GM18505 (cell line): ENCODE results near the gene DIS3L2.

Experiments
- ATAC-seq: cut with Tn5 transposase; IDR thresholded peaks from one replicate; pipeline ENCODE4 v1.9.1; 2021; ENCODE audit not compliant: unreplicated experiment
- POLR2A ChIP-seq: IDR thresholded peaks from 4 replicates; pipeline ENCODE4 v1.6.1; 2011; ENCODE audit warnings: borderline replicate concordance; ENCODE audit not compliant: insufficient read depth, insufficient read length; ENCODE audit errors: extremely low read depth

Gene DIS3L2

DNA sequence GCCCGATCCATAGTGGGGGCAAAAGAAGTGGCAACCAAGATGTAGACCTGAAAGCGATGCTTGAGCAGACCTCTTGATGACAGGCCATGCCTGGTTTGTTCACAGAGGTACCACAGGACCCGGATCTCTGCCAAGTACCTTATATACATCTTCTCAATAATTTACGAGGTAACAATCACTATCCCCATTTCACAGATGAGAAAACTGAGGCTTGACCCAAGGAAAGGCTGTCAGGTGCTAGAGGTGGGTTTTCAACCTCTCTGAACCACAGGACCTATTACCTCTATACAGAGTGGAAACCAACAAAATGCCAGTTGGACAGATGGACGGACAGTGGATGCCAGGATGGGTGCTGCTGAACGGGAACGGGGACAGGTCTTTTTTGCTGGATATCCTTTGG is 13.8 kb upstream of the DIS3L2 start:
- no peak for ATAC-seq
- no peak for TF ChIP-seq POLR2A

DNA sequence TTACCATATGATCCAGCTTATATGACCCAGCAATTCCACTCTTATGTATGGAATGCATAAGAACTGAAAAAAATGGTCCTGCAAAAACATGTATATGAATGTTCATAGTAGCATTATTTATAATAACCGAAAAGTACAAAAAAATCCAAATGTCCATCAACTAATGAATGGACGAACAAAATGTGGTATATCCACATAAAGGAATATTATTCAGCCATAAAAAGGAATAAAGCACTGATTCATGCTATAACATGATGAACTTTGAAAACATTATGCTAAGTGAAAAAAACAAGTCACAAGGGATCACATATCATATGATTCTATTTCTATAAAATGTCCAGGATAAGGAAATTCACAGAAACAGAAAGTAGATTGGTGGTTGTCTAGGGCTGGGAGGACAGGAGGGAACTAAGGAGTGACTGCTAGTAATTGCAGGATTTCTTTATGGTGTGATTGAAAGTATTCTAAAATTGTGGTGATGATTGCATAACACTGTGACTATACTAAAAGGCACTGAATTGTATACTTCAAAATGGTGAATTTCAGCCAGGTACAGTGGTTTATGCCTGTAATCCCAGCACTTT is 10.0 kb upstream of the DIS3L2 start:
- TF ChIP-seq POLR2A: no peak
- no peak for ATAC-seq

DNA sequence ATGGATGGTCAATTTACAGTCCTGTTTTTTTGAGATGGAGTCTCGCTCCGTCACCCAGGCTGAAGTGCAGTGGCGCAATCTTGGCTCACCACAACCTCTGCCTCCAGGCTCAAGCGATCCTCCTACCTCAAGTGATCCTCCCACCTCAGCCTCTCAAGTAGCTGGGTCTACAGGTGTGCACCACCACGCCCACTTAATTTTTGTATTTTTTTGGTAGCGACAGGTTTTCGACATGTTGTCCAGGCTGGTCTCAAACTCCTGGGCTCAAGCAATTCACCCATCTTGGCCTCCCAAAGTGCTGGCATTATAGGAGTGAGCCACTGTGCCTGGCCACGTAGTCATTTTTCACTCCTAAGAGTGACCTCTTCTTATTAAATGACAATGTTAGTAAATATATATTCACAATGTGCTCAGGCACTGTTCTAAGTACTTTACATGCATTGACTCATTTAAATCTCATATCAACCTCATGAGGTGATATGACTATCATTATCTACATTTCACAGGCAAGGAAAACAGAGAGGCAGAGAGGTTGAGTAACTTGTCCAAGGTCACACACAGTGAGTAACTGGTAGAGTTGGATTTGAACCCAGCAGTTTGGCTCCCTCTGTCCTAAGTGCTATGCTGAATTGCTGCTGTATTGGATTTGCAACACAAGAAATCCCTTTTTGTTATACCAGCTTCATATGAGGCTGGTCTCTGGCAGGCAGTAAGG is 5.6 kb upstream of the DIS3L2 start:
- ATAC-seq: no peak
- no peak for TF ChIP-seq POLR2A

DNA sequence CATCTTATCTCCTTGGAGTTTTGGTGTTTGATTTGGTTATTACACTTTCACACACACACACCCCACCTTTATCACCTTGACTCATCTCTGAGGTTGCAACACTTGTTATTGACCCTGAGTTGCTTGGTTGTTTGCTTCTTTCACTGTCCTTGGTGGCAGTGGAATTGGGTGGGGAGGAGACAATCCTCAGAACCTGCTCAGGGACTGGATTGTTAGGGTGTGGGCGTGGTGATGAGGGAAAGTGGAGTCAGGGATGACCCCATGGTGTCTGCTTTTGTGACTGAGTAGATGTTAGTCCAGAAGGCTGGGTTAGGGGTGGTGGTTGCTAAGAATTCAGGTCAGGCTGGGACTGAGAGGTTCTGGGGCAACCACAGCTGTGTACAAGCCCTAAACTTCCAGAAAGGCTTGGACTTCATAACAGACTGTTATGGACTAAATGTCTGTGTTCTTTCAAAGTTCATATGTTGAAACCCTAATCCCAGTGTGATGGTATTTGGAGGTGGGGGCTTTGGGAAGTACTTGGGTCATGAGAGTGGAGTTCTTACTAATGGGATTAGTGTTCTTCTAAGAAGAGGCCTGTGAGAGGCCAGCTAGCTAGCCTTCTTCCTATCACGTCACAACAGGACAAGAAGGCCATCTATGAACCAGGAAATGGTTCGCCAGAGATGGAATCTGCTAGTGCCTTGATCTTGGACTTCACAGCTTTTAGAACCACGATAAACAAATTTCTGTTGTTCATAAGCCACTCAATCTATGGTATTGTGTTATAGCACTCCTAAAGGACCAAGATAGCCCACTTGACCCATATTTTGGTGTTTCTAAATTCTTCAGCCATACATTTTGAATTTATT is 3.4 kb upstream of the DIS3L2 start:
- no peak for TF ChIP-seq POLR2A
- ATAC-seq: no peak

DNA sequence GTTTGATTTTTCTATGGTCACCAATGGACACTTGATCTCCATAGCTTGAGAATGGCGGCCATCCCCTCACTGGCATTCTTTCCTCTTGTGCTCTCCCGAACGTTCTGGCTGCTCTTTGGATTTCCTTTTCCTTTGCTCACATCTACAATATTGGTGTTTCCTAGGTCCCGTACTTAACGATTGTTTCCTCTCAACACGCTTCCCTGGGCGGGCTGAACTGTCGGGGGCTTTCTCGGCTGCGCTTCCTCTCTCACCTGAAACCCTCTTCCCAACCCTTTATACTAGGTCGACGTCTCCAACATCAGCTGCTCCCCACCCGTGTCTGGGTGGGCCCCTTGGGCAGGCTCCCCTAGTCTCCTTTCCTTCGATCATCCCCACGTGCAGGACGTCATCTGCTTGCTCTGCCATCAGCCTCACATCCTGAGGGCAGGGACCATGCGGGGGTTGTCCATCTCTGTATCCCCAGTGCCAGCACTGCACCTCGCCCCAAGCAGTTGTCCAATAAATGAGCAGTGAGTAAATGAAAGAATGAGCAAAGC is 634 bp upstream of the DIS3L2 start:
- TF ChIP-seq POLR2A: no peak
- ATAC-seq: peak; percentile 34

DNA sequence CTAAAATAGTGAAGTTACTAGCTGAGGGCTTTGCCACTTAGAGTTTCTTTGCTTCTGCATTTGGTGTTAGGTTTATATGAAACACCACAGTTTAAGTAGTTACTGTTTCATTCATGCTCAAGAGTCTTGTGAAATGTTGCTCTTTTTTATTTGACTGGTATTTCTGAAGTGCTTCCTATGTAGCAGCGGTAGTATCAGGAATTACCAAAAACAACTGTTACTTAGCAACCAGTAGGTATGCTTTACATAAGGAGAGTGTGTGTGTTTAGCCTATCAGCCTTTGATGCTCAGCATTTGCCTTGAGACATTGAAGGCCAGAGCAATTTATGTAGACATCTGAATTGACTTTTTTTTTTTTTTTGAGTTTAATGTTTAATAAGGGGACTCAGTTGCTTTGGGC is 3.6 kb downstream of the DIS3L2 start:
- ATAC-seq: no peak
- TF ChIP-seq POLR2A: no peak

DNA sequence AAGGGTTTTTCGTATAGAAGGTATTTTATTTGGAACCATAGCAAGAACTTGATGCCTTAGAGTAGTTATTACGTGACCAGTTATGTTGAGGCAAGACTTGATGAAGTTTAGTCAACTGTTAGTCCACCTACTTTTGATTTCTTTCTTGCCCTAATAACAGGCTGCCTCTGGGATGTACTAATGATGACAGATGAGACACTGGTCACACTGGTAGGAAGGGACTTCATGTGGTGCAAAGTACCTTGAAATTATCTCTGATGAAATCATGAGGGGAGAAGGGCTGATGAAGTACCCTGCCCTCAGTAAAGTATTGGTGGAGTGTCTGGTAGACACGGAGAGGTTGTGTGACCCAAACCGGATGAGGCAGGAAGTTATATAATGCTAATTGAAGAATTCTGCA is 5.4 kb downstream of the DIS3L2 start:
- no peak for TF ChIP-seq POLR2A
- ATAC-seq: no peak

DNA sequence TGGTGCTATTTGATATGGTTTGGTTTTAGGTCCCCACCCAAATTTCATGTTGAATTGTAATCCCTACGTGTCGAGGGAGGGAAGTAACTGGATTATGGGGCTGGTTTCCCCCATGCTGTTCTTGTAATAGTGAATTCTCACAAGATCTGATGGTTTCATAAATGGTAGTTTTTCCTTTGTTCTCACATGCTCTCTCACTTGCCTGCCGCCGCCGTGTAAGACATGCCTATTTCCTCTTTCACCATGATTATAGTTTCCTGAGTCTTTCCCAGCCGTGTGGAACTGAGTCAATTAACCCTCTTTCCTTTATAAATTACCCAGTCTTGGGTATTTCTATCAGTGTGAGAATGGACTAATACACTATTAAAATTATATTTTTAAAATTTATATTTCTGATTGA is 7.3 kb downstream of the DIS3L2 start:
- no peak for TF ChIP-seq POLR2A
- no peak for ATAC-seq

DNA sequence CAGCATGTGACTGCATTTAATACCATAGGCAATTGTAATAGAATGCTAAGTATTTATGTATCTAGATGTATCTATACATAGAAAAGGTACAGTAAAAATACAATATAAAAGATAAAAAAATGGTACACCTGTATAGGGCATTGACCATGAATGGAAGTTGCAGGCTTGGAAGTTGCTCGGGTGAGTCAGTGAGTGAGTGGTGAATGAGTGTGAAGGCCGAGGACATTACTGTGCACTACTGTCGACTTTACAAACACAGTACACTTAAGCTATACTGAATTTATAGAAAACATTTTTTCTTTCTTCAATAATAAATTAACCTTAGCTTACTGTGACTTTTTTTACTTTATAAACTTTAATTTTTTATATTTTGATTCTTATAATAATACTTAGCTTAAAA is 8.9 kb downstream of the DIS3L2 start:
- ATAC-seq: no peak
- no peak for TF ChIP-seq POLR2A

DNA sequence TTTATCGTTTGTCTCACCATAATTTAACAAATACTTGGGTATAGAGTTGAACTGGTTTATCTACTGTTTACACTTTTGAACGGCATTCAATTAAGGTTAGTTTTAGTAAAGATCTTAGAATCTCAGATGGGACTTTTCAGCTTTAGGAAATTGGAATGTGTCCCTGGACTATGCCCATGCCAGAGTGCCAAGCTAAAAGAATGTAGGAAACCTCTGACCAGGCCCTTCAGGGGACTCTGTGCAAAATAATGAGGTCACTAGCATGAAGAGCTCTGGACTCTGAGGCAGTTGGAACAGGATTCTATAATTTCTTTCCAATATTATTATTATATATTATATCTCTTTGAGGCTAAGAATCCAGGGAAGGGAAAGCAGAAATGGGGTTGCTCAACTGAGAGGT is 13.5 kb downstream of the DIS3L2 start:
- no peak for ATAC-seq
- no peak for TF ChIP-seq POLR2A

DNA sequence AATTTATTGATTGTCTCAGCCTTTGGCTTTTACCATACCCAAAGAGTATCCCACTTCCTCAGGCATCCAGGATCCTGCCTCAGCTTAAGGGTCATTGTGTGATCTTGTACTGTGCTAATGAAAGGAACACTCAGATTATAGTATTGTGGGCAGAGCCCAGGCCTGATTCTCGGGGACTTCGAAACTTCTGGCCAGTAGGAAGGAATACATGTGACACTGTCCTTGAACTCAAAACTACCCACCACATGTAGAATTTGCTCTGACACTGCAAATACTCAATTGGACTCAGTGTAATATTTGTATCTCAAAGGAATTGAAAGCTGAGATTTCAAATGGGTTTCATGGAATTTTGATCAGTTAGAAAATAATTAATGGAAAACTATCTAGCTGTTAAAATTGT is 15.9 kb downstream of the DIS3L2 start:
- TF ChIP-seq POLR2A: no peak
- ATAC-seq: no peak

DNA sequence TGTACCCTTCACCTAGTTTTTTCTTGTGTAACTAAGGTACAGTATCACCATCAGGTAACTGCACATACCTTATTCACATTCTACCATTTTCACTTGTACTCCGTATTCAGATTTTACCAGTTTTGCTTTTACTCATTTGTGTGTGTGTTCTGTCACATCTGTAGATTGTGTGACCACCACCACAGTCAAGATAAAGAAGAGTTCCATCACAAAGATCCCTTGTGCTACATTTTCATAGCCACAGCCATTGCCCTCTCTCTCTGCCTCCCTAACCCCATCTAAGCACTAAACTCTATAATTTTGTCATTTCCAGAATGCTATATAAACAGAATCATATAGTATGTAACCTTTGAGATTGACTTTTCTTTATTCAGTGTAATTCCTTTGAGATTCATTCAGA is 23.5 kb downstream of the DIS3L2 start:
- no peak for ATAC-seq
- no peak for TF ChIP-seq POLR2A

DNA sequence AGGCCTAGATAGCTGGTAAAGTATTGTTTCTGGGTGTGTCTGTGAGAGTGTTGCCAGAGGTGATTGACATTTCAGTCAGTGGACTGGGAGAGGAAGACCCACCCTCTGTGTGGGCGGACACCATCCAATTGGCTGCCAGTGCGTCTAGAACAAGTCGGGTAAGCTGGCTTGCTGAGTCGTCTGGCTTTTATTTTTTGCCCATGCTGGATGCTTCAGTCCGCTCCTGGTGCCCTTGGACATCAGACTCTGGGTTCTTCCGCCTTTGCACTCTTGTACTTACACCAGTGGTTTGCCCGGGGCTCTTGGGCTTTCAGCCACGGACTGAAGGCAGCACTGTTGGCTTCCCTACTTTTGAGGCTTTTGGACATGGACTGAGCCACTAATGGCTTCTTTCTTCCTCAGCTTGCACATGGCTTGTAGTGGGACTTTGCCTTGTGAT is 24.3 kb downstream of the DIS3L2 start:
- TF ChIP-seq POLR2A: no peak
- no peak for ATAC-seq

DNA sequence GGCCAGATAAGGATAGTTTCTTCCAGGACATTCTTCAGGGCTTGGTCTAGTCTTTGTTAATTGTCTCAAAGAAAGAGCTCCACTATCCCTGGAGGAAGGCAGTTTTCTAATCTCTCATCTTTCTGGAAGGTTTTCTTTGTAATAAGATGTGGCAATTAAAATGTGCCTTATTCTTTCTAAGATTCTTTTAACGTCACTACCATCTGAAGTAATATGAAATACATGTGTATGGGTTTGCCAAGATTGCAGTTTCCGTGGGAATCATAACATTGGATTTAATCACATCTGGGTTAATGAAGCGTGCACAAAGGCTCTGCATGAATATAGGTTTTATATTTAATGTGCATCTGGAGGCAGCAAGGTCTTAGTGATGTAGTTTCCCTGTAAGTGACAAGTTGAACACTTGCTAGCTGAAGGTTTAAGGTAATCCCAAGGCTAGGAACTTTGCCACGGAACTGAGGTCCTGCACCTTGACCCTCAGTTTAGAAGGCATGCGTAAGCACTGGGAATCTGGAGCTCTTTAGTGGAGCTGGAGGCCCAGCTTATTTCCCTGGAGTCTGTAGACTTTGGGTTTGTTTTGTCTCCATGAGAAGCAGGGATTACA is 25.7 kb downstream of the DIS3L2 start:
- no peak for TF ChIP-seq POLR2A
- ATAC-seq: no peak

DNA sequence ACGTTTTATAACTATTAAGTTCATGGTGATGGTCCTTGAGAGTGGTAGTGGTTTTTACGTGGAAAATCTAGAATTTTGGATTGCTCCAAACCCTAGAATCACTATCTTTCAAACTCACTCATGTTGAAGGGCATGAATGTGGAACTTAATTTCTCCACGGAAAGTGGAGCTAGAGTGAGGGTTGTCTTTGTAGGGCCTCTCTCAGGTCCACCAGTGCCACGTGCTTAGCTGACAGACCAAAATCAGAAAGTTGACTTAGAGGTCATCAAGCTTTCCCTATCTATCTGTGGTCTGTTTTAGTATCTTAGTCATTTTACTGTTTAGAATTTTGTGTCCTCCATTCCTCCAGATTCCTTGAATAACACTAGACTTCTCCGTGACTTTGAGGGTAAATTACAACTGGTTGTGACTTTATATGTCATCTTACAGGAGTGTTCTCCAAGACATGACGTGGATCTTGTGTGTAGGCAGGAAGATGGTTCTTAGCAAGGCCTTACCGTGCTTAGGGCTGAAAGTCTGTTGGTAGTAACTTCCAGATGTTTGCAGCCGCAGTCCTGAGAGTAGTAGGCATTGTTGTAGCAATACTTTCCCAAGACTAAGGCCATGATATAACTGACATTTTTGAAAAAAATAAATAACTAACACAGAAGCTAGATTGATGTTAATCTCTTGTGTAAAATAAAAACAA is 26.8 kb downstream of the DIS3L2 start:
- no peak for ATAC-seq
- no peak for TF ChIP-seq POLR2A
